ENCODE measurements around the gene MRPS10.
"Not testable (repeated sequence)": the region's sequence is repeated elsewhere in the genome, so short reads cannot be mapped to it uniquely, and the experiment has no call there.

Gene MRPS10

DNA sequence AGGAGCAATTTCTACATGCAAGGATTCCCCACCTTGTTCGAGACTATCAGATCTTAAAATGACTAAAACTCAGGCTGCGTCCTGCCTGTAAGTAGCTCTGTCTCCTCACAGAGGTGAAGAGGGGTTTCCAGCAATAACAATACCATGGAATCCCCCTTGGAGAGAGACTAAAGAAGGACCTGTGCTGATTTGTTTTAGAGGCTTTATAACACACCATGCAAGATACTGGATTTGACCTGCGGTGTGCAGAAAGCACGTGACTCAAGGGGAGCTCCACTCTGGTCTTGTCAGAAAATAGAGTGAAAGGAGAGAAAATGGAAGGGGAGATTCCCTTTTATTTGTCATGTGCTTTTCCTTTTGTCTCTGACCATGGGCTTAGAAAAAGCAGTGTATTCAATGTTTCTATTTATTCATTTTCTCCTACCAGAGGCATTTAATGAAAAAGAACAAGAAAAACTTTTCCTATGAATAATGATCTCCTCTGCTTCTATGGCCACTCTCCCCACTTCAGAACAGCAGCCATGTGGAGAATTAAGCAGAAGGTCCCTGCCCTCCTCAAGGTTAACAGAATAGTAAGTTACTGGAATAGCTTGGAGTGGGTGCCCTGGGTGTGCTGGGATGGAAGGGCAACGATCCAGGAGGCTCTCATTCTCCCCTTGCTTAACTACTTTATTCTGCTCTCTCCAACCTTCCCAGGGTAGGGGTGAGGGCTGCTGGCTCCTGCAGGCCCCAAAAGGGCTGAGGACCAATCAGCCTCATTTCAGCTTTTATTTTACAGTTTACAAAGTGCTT, 19.2 kb upstream of the MRPS10 start:
- DNase-seq, result no peak

- DNase-seq, result no peak
Observed at GRCh38 chr6:42236030-42236429, 18.4 kb upstream of the MRPS10 start.

DNA sequence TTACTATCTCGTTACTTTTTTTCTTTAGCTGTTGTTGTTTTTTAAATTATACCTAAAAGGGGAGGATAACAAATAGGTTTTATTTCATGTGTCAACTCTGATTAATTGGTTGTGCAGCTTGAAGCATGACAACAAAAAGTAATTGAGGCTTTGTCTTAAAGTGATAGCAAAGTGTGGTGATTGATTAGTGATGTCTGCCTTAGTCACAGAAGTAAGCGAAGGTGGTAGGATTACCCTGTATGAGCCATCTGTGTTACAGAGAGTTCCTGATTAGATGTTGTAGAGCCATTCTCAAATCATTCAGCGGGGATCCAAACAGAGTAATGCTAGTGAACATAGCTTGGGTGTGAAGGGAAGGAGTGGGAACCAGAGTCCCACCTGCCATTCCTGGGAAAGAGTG, 14.4 kb upstream of the MRPS10 start:
- DNase-seq, result no peak

DNA sequence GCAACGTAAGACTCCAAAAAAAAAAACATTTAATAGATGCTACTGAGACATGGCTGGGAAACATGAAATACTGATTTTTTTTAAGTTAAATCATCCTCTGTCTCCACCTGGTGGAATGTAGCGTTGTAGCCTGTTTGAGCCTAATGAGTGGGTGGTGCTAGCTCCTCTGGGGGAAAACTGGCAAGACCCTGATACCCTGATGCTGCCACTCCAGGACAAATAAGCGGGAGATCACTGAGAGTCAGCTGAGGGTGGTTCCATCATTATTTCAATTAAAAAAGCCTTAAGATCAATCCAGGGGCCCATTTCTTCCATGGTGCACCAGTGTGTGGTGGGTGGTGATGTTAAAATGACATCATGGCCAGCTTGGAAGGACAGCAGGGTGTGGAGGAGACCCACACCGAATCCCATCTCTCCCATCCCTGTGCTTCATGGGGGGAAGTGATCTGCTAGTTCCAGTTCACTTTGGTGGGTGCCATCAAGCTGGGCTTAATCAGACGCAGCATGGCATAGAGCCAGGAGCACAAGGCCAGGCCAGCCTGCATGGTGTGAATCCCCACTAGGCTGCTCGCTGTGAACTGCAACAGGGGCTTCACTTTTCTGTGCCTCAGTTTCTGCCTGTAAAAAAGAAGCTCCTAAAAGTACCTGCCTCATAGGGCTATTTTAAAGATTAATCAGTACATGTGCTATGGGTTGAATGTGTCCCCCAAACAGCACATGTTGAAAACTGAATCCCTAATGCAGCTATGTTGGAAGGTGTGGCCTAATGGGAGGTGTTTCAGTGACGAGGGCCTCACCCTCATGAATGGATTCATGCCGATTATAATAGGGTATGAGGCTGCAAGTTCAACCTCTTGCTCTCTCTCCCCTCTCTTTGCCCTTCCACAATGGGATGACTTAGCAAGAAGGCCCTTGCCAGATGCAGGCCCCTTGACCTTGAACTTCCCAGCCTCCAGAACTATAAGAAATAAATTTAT, 13.0 kb upstream of the MRPS10 start:
- DNase-seq, result no peak

- DNase-seq, result no peak
Observed at GRCh38 chr6:42229506-42230119, 12.0 kb upstream of the MRPS10 start.

DNA sequence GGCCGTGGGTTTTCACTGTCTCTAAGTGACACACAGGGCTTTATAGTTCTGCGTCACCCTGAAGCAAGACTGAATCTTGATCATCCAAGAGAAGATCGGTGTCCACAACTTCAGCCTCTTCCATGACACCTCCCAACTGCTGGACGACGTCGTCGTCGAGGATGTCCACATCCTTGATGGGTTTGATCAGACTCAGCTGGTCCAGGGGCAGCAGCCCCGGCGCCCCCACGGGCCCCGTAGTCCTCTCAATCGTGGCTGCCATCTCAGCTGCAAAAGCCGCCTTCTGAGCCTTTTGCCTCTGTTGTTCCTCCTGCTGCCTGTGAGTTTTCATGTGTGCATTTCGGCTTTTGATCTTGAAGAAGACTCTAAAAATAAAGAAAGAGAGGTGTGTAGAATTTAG, 10.6 kb upstream of the MRPS10 start:
- DNase-seq, result no peak

DNA sequence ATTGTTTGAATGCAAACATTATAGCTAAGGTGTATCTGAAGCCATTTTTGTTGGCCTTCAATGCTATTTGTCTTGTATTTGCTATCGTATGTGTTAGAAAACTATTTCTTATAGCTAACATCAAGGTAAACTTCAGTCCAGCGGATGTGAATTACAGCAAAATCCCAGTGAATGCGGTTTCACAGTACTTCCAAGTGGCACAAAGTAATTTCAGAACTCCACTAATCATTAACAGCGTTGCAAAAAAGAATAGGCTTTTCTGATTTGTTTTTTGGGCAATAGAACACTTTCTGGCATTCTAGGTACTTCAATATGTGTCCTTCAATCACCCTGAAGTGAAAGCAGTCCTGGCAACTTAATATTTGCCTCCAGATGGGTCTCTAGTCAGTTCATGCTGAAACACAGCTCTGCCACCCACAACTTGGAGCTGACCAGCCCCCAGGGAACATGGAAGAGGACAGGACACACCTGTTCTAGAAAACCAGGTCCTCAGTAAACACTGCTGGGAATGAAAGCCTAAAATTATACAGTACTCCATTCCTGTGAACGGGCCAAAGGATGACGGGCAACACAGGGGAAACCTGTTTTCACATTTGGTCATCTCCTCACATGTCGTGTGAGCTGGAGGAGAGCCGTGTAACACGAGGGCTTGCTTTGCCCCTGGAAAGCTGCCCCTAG, 9.7 kb upstream of the MRPS10 start:
- no peak for DNase-seq

GRCh38 chr6:42226645-42227143, 9.0 kb upstream of the MRPS10 start:
- no peak for DNase-seq

GRCh38 chr6:42226161-42226611, 8.5 kb upstream of the MRPS10 start:
- no peak for DNase-seq

- no peak for DNase-seq
Observed at GRCh38 chr6:42225419-42225818, 7.8 kb upstream of the MRPS10 start.

DNA sequence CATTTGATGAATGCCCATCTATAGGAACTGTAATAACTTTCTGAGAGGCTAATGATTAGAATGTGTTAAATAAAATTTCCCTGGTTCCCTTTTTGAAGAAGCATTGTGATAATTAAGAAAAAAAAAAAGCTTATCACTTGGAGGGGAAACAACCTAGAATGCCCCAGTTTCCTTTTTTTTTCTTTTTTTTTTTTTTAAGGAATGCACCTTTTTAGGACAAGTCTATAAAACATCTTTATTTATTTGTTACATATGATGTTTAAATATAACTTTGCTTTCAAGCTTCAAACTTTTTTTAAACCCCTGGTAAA, 7.3 kb upstream of the MRPS10 start:
- no peak for DNase-seq

DNA sequence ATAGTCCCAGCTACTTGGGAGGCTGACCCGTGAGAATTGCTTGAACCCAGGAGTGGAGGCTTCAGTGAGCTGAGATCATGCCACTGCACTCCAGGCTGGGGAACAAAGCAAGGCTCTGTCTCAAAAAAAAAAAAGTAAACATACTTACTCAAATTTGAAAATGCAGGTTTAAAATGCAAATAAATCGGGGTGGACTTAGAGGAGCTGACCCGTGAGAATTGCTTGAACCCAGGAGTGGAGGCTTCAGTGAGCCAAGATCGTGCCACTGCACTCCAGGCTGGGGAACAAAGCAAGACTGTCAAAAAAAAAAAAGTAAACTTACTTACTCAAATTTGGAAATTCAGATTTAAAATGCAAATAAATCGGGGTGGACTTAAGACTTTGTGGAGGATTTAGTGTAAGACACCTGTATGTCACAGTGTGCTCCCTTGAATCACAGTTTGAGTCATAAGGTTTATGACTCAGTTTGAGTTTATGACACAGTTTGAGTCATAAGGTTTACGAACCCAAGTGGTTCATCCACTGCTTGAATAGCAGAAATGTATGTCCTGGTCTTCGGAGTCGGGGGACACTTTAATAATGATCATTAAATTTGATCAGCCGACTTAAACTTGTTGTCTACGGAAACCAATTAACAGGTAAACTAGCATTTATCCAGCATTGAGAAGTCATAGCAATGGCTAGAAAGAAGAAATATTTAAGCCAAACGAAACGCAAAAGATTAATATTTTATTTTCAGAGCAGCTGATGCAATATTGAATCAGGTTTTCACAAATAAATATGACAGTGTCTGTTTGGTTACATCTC, 6.8 kb upstream of the MRPS10 start:
- no peak for DNase-seq

GRCh38 chr6:42222448-42222847, 4.8 kb upstream of the MRPS10 start:
- DNase-seq, result no peak

- no peak for DNase-seq
Observed at GRCh38 chr6:42221546-42221945, 3.9 kb upstream of the MRPS10 start.

GRCh38 chr6:42220807-42221206, 3.1 kb upstream of the MRPS10 start:
- no peak for DNase-seq

DNA sequence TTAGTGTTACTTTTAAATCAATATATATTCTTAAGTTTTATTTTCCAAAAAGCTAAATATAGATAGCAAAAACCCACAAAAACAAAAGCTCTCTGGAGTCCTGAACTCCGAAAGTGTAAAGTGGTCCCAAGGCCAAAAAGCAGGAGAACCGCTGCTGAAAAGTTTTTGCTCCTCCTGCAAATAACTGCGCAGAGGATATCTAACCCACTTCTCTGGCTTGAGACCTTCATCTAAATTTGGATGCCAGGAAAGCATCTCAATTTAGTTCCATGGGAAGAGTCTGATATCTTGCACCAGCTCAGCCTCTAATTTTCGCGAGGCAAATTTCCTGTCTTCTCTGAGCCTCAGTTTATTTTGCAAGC, 523 bp downstream of the MRPS10 start:
- DNase-seq, result no peak

DNA sequence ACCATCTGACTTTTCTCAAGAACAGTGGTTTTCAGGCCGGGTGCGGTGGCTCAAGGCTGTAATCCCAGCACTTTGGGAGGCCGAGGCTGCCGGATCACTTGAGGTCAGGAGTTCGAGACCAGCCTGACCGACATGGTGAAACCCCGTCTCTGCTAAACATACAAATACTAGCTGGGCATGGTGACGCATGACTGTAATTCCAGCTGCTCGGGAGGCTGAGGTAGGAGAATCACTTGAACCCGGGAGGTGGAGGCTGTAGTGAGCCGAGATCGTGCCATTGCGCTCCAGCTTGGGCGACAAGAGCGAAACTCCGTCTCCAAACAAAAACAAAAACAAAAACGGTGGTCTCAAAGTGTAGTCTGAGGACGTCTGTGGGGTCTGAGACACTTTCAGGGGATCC, 1.2 kb downstream of the MRPS10 start:
- not testable (repeated sequence) for DNase-seq

DNA sequence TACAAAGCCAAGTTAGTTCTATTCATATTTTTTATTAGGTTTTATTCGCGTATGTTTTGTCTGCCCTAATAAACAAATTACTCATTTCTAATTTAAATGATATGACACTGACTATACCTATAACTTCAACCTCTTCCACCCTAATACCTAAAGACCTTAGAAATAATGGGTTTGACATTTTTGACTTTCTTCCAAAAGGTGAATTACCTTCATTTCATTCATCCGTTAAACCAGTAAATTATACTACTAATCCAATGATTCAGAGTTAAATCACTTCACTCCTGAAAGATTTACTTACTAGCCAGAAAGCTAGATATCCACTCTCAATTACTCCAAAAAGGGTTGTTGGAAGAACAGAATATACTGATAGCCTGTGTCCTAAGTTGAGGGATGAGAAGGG, 5.2 kb downstream of the MRPS10 start:
- no peak for DNase-seq

- no peak for DNase-seq
Observed at GRCh38 chr6:42211726-42212125, 5.9 kb downstream of the MRPS10 start.

DNA sequence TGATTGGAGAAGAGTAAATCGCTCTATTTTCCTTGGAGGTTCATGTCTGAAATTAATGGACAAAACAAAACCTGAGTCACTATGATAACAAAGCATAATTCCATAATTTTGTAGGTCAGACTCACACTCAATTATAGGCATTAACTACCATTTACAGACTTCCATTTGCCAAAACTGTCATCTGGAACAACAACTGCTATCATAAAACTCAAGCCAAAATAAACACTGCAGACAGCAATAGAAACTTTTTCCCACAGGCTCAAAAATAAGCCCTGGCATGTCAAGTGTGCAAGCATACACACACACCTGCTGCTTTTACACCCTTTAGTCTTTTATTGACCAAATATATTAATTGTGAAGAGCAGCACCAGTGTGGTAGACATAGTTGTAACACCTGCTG, 7.1 kb downstream of the MRPS10 start:
- DNase-seq, result no peak

GRCh38 chr6:42207559-42207958, 10.1 kb downstream of the MRPS10 start:
- not testable (repeated sequence) for DNase-seq

DNA sequence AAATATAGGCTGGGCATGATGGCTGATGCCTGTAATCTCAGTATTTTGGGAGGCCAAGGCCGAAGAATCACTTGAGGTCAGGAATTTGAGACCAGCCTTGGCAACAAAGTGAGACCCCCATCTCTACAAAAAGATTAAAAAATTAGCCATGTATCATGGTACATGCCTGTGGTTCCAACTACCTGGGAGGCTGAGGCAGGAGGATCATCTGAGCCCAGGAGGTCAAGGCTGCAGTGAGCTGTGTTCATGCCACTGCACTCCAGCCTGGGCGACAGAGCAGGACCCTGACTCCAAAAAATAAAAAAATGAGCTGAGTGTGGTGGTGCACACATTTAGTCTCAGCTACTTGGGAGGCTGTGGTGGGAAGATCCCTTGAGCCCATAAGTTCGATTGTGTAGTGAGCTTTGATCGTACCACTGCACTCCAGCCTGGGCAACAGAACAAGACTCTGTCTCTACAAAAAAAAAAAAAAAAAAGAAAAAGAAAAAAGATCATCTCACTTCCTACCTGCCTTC, 12.8 kb downstream of the MRPS10 start:
- no peak for DNase-seq

All from stimulated activated CD4-positive, alpha-beta T cell treated with anti-CD3 and anti-CD28 coated beads, Interleukin-12 subunit alpha, Interleukin-12 subunit beta, amount 100 ng/mL, for 4 hours (primary cell).